Measurements from ENCODE around the gene REEP5.

The REEP5 gene

GRCh38 chr5:112957036-112957808, 35.2 kb upstream of the REEP5 start:
- Histone ChIP-seq H3K27ac (ENCODE audit: low read depth, low read length) (no peak overlapping the region), H3K36me3 (ENCODE audit: control insufficient read depth, low read length) (no peaks in the 10 kb centered on the region), H3K4me2 (ENCODE audit: low read length) (no peak overlapping the region), H3K9me2 (replicated peaks; ENCODE audit: control insufficient read depth, low read length) (no peaks in the 10 kb centered on the region), H3K79me2 (ENCODE audit: control insufficient read depth, low read length) (no peaks in the 10 kb centered on the region), H3K27me3 (ENCODE audit: control insufficient read depth, low read length) (no peaks in the 10 kb centered on the region), H3F3A (ENCODE audit: control insufficient read depth, insufficient read depth) (no peaks in the 10 kb centered on the region), H3K4me3 (ENCODE audit: low read length) (no peak overlapping the region), H3K9me3 (ENCODE audit: control insufficient read depth, insufficient read depth, low read length) (no peaks in the 10 kb centered on the region), H4K20me1 (ENCODE audit: control insufficient read depth, insufficient read depth, low read depth, low read length) (no peaks in the 10 kb centered on the region), H3K4me1 (ENCODE audit: control insufficient read depth, low read length) (peaks cover 20% of the 10 kb centered on the region)
- TF ChIP-seq CTCF (IDR thresholded peaks at IDR 0.05; ENCODE audit: low read depth, low read length, poor library complexity, severe bottlenecking), result no peak
- TF ChIP-seq EZH2phosphoT487 (IDR thresholded peaks at IDR 0.05; ENCODE audit: borderline replicate concordance, low read length), result no peak

- H3K79me2 ChIP-seq (ENCODE audit: control insufficient read depth, low read length), result no peaks in the 10 kb centered on the region
- H3K4me2 ChIP-seq (ENCODE audit: low read length), result no peak overlapping the region
- H3K9me3 ChIP-seq (ENCODE audit: control insufficient read depth, insufficient read depth, low read length), result no peaks in the 10 kb centered on the region
- H3K4me3 ChIP-seq (ENCODE audit: low read length), result no peak overlapping the region
- H3K9me2 ChIP-seq (replicated peaks; ENCODE audit: control insufficient read depth, low read length), result no peaks in the 10 kb centered on the region
- no peaks in the 10 kb centered on the region for H3K36me3 ChIP-seq (ENCODE audit: control insufficient read depth, low read length)
- H3F3A ChIP-seq (ENCODE audit: control insufficient read depth, insufficient read depth), result no peaks in the 10 kb centered on the region
- no peaks in the 10 kb centered on the region for H3K27me3 ChIP-seq (ENCODE audit: control insufficient read depth, low read length)
- no peak for TF ChIP-seq CTCF (IDR thresholded peaks at IDR 0.05; ENCODE audit: low read depth, low read length, poor library complexity, severe bottlenecking)
- no peak for TF ChIP-seq EZH2phosphoT487 (IDR thresholded peaks at IDR 0.05; ENCODE audit: borderline replicate concordance, low read length)
- H4K20me1 ChIP-seq (ENCODE audit: control insufficient read depth, insufficient read depth, low read depth, low read length), result no peaks in the 10 kb centered on the region
- no peak overlapping the region for H3K27ac ChIP-seq (ENCODE audit: low read depth, low read length)
- peaks cover 20% of the 10 kb centered on the region for H3K4me1 ChIP-seq (ENCODE audit: control insufficient read depth, low read length)
Observed at GRCh38 chr5:112956606-112957005, 34.6 kb upstream of the REEP5 start.

- Histone ChIP-seq H3K27ac (ENCODE audit: low read depth, low read length) (no peak overlapping the region), H3K9me3 (ENCODE audit: control insufficient read depth, insufficient read depth, low read length) (no peaks in the 10 kb centered on the region), H3K36me3 (ENCODE audit: control insufficient read depth, low read length) (no peaks in the 10 kb centered on the region), H3K4me2 (ENCODE audit: low read length) (no peak overlapping the region), H3K4me1 (ENCODE audit: control insufficient read depth, low read length) (peaks cover under 1% of the 10 kb centered on the region; the same call in 1 of the 2 replicates), H3F3A (ENCODE audit: control insufficient read depth, insufficient read depth) (no peaks in the 10 kb centered on the region), H3K4me3 (ENCODE audit: low read length) (no peak overlapping the region), H3K9me2 (replicated peaks; ENCODE audit: control insufficient read depth, low read length) (no peaks in the 10 kb centered on the region), H3K79me2 (ENCODE audit: control insufficient read depth, low read length) (no peaks in the 10 kb centered on the region), H3K27me3 (ENCODE audit: control insufficient read depth, low read length) (no peaks in the 10 kb centered on the region), H4K20me1 (ENCODE audit: control insufficient read depth, insufficient read depth, low read depth, low read length) (no peaks in the 10 kb centered on the region)
- TF ChIP-seq CTCF (IDR thresholded peaks at IDR 0.05; ENCODE audit: low read depth, low read length, poor library complexity, severe bottlenecking) (no peak), EZH2phosphoT487 (IDR thresholded peaks at IDR 0.05; ENCODE audit: borderline replicate concordance, low read length) (no peak)
Observed at GRCh38 chr5:112951124-112951702, 29.2 kb upstream of the REEP5 start.
